Measurements from ENCODE around the gene KCNJ15. TPM values are rescaled to one million over a fixed set of nuclear protein-coding genes. Genes with fewer than 3 reads are reported as not detected.
A peak's percentile ranks its signal among the peaks of the same experiment; 100 is the strongest.

Gene KCNJ15
- polyA plus RNA-seq, 3 donors: 4.5 to 26.5 (median 8.0) TPM

DNA sequence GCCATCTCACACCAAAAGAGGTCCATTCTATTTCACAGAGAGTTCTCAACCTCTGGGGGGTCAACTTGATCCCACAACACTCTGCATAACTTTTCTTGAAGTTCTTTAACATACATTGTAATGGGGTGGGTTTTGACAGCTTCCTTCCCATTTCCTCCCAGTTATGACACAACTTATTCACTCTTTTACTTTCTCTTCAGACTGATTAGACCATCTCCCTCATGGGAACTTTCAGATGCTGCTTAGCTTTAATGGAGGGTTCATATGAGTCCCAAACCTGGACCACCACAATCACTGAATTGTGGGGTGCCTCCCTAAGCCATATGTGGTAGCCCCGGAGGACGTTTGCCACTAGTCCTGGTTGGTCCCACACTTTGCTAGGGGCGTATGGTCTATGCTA, 28.3 kb upstream of the KCNJ15 start:
- peak overlapping the region in 1 of 3 experiments; percentile 19 for H3K4me3 ChIP-seq (replicated peaks in 1 of 3; ENCODE audit: low read depth in 2 of 3, low read length in 3 of 3)
- no peak overlapping the region for H3K4me2 ChIP-seq (replicated peaks; ENCODE audit: extremely low read depth, low read length, poor library complexity, severe bottlenecking)
- H3K27ac ChIP-seq (ENCODE audit: low read depth in 1 of 2, low read length in 2 of 2): peak overlapping the region; percentile 11 to 67
- H3K4me3 Mint-ChIP-seq: peak overlapping the region in 1 of 2 donors; percentile 2
- peaks cover 43 to 86% (median 79%) of the 10 kb centered on the region in 7 donors for H3K9me3 Mint-ChIP-seq
- H3K27me3 ChIP-seq (ENCODE audit: control insufficient read depth in 2 of 2, insufficient read depth in 2 of 2, low read length in 2 of 2): no peaks in the 10 kb centered on the region
- TF ChIP-seq, protein P1, sequence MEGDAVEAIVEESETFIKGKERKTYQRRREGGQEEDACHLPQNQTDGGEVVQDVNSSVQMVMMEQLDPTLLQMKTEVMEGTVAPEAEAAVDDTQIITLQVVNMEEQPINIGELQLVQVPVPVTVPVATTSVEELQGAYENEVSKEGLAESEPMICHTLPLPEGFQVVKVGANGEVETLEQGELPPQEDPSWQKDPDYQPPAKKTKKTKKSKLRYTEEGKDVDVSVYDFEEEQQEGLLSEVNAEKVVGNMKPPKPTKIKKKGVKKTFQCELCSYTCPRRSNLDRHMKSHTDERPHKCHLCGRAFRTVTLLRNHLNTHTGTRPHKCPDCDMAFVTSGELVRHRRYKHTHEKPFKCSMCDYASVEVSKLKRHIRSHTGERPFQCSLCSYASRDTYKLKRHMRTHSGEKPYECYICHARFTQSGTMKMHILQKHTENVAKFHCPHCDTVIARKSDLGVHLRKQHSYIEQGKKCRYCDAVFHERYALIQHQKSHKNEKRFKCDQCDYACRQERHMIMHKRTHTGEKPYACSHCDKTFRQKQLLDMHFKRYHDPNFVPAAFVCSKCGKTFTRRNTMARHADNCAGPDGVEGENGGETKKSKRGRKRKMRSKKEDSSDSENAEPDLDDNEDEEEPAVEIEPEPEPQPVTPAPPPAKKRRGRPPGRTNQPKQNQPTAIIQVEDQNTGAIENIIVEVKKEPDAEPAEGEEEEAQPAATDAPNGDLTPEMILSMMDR (IDR thresholded peaks at IDR 0.05): no peak
- H3K4me1 ChIP-seq (ENCODE audit: control insufficient read depth in 1 of 2, insufficient read depth in 2 of 2, low read length in 2 of 2): peaks cover 7 to 20% of the 10 kb centered on the region in 2 donors
- H3K27ac Mint-ChIP-seq: peak overlapping the region; percentile 50 to 96 (median 80)
- intact Hi-C loops (cut with micrococcal nuclease): no loop called here
- H3K9me3 ChIP-seq (replicated peaks in 1 of 2; ENCODE audit: control insufficient read depth in 1 of 2, insufficient read depth in 1 of 2, low read length in 2 of 2): peaks cover 57 to 79% of the 10 kb centered on the region in 2 donors
- H3K9ac ChIP-seq (ENCODE audit: insufficient read depth, low read length, poor library complexity, severe bottlenecking): no peak overlapping the region
- peaks cover 0 to 3% (median 0%) of the 10 kb centered on the region in 3 donors for H3K27me3 Mint-ChIP-seq (ENCODE audit: low read depth in 3 of 3)
- WGBS (ENCODE audit: insufficient coverage): 80% methylated on average over 1 of the region's 3 CpGs
- no peak overlapping the region for H2AFZ ChIP-seq (ENCODE audit: insufficient read depth, low read depth, low read length, poor library complexity, severe bottlenecking)
- DNase-seq: peak in 2 of 3 donors; percentile 11 to 36
- no peaks in the 10 kb centered on the region for H4K20me1 ChIP-seq (ENCODE audit: insufficient read depth, low read length)
- no peaks in the 10 kb centered on the region for H3K79me2 ChIP-seq (ENCODE audit: insufficient read depth, low read length)
- peaks cover 0 to 9% of the 10 kb centered on the region in 2 donors for H3K36me3 ChIP-seq (replicated peaks in 1 of 2; ENCODE audit: control insufficient read depth in 1 of 2, insufficient read depth in 2 of 2, low read length in 2 of 2)
- H3K36me3 Mint-ChIP-seq: peaks cover 7 to 31% of the 10 kb centered on the region in 2 donors
- H3K4me1 Mint-ChIP-seq: peaks cover 12% of the 10 kb centered on the region

DNA sequence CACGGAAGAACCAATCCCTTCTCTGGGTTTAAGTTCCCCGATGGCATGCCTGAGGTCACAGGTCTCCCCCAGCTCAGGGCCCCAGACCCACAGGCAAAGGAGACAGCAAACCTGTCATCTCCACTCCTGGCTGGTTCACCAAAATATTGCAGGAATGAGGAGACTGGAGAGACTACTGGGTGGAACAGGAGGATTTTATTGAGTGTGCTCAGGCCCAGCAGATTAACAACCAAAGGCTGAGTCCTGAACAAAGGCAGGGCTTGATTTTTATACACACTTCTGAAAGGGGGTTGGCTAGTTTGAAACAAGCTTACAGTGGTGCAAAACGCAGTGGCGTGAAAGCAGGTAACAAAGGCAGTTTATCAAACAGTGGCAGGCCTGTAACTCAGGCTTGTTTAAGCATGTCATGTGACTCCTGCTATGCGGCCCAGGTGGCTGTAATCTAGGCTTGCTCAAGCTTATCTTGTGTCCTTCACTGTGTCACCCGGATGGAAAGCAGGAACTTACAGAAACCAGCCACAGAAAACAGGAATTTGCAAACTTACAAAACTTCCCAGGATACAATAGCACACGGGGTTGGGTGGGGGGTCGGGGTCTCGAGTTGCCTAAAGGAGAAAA, 27.4 kb upstream of the KCNJ15 start:
- no peaks in the 10 kb centered on the region for H4K20me1 ChIP-seq (ENCODE audit: insufficient read depth, low read length)
- Mint-ChIP-seq H3K9me3 (peaks cover 39 to 81% (median 71%) of the 10 kb centered on the region in 7 donors), H3K4me3 (no peak overlapping the region), H3K27ac (peak overlapping the region in 4 of 7 donors; percentile 20 to 86 (median 74)), H3K36me3 (peaks cover 7 to 27% of the 10 kb centered on the region in 2 donors), H3K4me1 (peaks cover 12% of the 10 kb centered on the region), H3K27me3 (ENCODE audit: low read depth in 3 of 3) (peaks cover 0 to 3% (median 0%) of the 10 kb centered on the region in 3 donors)
- H3K36me3 ChIP-seq (replicated peaks in 1 of 2; ENCODE audit: control insufficient read depth in 1 of 2, insufficient read depth in 2 of 2, low read length in 2 of 2): peaks cover 0 to 4% of the 10 kb centered on the region in 2 donors
- WGBS (ENCODE audit: insufficient coverage): 74% methylated on average over 4 of the region's 9 CpGs
- H3K9ac ChIP-seq (ENCODE audit: insufficient read depth, low read length, poor library complexity, severe bottlenecking): no peak overlapping the region
- no peaks in the 10 kb centered on the region for H3K79me2 ChIP-seq (ENCODE audit: insufficient read depth, low read length)
- H3K9me3 ChIP-seq (replicated peaks in 1 of 2; ENCODE audit: control insufficient read depth in 1 of 2, insufficient read depth in 1 of 2, low read length in 2 of 2): peaks cover 50 to 71% of the 10 kb centered on the region in 2 donors
- H3K4me1 ChIP-seq (ENCODE audit: control insufficient read depth in 1 of 2, insufficient read depth in 2 of 2, low read length in 2 of 2): peaks cover 7 to 20% of the 10 kb centered on the region in 2 donors
- TF ChIP-seq, protein P1 (IDR thresholded peaks at IDR 0.05): no peak
- H3K27me3 ChIP-seq (ENCODE audit: control insufficient read depth in 2 of 2, insufficient read depth in 2 of 2, low read length in 2 of 2): no peaks in the 10 kb centered on the region
- H3K27ac ChIP-seq (ENCODE audit: low read depth in 1 of 2, low read length in 2 of 2): peak overlapping the region; percentile 11 to 67
- H3K4me2 ChIP-seq (replicated peaks; ENCODE audit: extremely low read depth, low read length, poor library complexity, severe bottlenecking): no peak overlapping the region
- no peak for DNase-seq
- peak overlapping the region in 1 of 3 experiments; percentile 19 for H3K4me3 ChIP-seq (replicated peaks in 1 of 3; ENCODE audit: low read depth in 2 of 3, low read length in 3 of 3)
- intact Hi-C loops (cut with micrococcal nuclease): no loop called here
- H2AFZ ChIP-seq (ENCODE audit: insufficient read depth, low read depth, low read length, poor library complexity, severe bottlenecking): no peak overlapping the region
